GM19035 (cell line): ENCODE results near the gene DBX1.
"Not testable (repeated sequence)": the region's sequence is repeated elsewhere in the genome, so short reads cannot be mapped to it uniquely, and the experiment has no call there.

Experiments
- ATAC-seq: cut with Tn5 transposase; IDR thresholded peaks from one replicate; pipeline ENCODE4 v1.9.1; 2021; ENCODE audit not compliant: unreplicated experiment

Gene DBX1

DNA sequence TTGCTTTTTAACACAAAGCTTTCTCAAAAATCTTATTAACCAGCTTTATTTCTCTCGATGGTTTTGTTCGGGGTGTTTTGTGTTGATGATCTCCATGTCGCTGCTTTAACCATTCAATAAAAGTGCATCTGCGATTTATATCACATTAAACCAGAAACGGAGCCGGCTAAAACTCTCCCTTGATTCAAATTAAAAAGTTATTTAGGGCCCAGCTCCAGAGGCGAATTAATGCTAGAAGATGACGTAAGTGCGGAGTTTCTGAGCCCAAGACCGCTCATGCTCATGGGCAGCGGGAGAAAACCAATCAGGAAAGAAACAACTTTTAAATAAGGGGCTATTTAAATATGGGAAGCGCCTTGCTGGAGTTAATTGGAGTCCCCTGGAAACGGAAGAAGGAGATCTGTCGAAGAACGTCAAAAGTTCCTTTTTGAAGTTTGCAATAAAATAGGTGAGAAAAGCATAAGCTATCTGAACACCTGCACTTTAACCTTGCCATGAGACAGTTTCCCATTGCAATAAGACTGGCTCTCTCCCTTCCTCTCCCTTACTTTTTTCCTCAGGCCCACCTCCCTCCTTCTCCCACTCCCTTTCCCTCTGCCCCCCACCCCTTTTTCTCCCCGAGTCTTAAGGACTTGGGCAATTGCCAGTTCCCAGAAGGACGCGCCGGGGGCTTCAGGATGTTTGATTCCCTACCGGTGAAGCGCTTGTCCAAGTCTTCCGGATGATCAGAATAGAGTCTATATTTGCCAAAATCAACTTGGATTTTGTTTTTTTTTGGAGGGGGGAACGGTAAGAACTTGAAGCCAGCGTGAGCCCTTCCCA, 1.9 kb upstream of the DBX1 start:
- ATAC-seq = no peak

DNA sequence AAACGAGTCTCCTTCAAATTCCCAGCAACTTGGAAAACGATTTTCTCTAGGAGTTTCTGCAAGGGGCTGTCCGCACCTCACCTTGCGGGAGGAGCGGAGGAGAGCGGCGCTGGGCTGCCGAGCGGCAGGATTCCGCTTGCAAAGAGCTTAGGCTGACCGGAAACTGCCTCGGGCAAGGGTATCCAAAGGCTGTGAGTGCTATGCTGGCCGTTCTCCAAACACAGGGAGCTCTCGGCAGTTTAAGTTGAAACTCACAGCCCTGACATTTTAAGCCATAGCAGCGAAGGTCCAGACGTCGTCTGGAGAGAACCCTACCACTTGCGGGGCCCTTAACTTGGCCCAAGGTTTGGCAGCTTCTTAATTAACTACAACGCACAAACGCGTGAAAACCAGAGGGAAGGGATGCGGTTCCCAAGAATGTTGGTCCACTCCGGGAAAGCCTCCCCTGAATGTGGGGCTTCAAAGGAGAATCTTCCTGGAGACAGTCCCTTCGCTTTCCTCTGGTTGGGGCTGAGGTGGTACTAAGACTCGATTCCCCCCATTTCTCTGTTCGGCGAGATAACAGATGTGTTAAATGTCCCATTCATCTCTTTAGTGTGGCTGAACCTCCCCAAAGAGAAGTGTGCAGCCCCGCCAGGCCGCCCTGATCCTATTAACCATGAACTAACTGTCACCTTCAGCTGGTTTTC, 1.1 kb upstream of the DBX1 start:
- no peak for ATAC-seq

DNA sequence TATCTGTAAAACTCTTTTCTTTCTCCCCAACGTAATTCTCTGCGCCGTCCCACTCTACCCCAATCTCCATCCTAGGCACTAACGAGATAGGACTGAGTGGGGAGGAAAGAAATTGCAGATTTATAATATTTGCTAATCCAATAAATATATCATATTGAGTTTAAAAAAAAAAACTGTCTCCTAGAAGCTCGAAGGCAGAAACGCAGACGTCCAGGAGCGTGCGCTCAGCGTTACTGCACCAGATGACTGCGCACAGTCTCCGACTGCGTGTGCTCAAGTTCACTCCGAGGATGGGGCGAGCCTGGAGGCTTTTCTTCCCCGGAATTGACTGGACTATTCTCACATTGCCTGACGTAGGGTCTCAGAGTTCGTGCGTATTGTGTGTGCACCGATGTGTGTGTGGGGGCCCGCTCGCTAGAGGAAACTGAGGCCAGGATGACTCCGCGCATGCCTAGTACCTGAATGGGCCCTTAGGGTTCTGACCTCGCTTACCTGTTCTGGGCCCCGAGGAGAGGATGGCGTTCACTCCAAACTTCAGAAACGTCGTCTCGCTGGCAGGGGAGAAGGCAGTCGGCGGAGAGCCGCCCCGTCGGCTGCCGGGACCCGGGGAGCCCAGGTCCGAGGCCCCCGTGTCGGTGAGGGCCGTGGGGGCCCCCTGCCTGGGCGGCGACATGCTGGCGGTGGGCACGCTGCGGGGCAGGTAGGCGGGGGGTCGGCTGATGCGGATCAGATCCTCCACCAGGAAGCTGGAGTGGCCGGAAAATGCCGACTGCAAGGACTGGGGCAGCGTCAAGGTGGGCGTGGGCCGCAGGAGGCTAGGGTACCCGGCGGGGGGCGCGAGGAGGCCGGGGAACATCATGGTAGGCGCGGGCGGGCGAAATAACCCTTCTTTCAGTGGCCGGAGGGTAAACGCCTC, 551 bp downstream of the DBX1 start:
- no peak for ATAC-seq

DNA sequence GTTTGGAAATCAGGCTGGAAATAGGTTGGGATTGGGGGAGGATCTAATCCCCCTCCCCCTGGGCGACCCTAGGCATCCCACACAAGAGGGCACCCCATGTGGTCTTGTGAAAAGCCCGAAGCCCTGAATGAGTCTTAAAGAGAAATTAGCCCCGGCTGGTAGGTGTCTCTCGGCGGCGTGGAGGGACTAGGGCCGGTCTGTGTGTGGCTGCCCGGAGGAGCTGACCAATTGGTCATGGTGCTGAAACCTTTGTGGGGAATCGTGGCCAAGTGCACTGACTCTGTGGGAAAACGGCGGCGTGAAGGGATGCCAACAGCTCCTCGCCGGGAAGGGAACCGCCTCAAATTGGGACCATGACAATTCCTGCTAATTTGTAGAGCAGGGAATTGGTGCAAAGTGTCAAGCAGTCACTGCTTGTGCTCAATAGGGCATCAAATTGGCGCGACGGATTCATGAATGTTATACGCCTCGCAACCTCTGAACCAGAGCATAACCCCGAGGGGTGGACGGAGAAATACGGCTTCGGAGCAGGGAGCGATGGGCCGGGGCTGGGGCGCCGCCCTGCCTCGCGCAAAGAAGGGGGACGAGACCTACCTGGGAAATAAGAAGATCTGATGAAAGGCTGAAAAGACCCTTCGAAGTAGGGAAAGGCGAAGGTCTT, 1.5 kb downstream of the DBX1 start:
- no peak for ATAC-seq

DNA sequence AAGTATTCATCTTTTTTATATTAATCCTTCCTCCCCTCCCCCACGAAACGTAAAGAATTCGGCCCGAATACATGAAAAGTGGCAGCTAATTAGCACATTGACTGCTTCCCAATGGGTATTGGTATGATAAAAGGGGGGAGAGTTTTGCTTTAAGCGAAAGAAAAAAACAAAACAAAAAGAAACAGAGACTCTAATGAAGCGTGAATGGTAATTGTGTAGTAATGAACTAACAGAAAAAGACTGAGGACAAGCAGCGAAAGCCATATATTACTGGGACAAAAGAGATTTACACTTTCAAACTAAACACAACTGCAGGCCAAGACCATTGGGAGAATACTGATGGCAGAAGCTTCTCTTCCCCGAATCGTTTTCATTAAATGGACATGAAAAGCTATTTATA, 2.5 kb downstream of the DBX1 start:
- ATAC-seq = no peak

DNA sequence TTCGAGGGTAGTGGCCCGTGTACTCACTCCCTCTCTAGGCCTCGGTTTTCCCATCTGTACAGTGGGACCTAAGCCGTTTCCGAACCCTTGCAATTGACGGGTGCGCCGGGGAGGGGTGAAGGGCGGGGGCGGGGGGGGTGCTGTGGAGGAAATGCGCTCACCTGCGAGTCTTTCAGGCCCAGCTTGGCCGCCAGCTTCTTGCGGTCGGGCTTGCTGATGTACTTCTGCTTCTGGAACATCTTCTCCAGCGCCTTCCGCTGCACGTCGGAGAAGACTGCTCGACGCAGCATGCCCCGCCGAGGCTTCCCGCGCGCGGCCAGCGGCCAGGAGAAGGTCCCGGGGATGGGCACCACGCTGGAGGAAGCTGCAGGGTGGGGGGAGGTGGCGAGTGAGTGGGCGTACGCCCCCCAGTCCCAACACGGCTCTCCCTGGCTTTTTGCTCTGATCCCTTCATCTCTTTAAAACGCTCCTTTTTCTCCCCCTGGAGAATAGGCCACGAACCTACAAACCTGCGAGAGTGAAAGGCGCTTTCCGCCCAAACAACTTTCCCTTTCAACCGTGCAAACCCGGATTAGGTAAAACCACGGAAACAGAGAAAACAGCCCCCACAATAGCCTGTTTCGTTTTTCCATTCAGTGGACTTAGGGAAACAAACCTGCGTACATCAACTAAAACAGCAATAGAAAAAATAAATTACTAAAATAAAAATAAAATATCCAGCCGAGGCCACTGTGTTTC, 3.2 kb downstream of the DBX1 start:
- no peak for ATAC-seq

DNA sequence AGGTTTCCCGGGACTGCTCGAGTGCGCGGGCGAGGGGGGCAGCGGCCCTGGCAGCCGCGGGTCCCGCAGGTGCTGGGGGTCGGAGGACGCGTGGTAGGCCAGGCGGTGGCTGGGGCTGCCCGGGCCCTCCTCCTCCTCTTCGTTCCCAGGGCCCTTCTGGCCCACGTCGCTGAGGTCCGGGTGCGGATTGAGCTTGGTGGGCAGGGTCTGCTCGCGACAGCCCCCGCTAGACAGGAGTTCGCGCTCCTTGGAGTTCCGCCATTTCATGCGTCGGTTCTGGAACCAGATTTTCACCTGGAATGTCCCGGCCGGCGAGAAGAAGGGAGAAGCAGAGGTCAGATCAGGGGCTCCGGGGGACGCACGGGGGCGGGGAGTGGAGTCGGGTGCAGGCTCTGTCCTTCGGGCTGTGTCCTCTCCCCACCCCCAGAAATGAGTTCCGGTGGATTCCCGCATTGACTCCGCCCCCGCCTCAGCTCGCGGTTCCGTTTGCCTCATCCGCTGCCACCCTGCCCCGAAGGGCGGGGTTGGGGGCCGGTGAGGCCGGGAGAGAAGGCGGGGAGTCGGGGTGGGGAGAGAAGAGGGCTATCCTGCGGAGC, 3.9 kb downstream of the DBX1 start:
- no peak for ATAC-seq

DNA sequence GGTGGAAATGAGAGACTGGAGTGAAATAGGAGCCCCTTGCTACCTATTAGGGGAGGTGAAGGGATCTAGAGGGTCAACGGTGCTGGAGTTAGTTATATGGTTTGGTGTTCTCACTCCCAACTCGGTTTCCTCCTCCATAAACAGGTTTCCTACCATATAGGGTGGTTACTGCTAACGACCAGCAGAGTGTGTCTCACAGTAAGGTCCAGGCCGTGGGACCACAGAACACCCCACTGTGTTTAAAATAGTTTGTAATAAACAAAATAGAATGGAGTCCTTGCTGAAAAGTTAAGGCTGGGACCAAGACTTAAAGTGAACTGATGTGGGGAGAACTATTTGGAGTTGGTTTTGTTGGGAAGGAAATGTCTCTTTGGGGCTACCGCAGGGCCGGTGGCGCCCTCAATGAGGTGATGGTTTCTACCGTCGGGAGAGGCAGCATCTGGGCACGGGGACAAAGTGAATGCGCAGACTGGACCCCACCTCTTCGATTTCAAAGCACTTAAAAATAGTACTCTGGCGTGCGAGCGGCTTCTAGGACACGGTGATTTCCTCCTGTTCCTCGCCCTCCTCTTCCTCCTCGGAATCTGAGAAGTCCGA, 4.5 kb downstream of the DBX1 start:
- no peak for ATAC-seq

DNA sequence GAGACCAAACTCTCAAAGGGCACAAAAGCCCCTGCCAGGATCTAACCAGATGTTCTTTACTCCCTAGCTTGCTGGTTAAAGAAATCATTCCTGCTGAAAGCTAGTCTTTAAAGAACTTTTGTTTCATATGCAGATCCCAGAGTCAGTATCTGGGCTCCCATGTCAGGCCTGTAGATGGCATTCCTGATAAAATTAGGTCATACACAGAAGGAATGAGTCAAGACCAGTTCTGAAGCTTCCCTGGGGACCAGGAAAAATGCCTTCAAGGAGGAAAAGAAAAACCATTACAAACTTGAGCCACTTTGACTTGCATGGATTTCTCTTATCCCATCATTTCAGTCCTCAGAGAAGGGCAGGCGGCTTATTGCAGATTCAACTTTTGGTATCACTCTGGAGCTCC, 5.9 kb downstream of the DBX1 start:
- no peak for ATAC-seq

DNA sequence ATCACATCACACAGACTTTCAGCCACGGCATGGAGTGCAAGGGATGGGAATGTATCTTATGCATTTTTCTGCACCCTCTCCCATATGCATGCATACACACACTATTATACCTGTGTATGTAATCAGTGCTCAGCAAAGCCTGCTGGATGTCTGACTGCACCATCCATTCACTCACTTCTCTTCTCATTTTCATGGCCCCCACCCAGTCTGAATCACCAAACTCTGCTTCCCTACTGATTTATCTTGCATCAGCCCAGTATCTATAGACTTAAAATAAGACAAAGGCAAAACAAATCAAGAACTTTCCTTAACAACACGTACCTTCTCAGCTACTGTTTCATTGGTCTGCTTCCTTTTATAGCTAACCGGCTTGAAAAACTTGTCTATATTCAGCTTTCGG, 21.6 kb downstream of the DBX1 start:
- no peak for ATAC-seq

DNA sequence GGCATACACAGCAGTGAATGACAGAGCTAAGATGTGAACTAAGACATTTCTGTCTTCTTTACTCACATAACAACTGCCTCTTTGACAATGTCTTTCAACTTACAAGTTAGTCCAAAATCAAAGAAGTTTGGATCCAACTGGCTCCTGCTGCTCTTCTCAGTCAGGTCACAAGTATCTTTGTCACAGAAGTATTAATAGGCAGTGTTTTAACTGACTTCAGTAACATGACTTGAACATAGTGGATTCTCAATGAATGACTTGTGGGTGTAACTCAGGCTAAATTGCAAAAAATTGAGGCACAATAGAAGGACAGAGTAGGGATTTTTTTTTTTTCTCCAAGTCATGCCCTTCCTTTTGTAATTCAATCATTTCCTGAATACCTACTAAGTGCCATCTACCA, 22.6 kb downstream of the DBX1 start:
- ATAC-seq = no peak

DNA sequence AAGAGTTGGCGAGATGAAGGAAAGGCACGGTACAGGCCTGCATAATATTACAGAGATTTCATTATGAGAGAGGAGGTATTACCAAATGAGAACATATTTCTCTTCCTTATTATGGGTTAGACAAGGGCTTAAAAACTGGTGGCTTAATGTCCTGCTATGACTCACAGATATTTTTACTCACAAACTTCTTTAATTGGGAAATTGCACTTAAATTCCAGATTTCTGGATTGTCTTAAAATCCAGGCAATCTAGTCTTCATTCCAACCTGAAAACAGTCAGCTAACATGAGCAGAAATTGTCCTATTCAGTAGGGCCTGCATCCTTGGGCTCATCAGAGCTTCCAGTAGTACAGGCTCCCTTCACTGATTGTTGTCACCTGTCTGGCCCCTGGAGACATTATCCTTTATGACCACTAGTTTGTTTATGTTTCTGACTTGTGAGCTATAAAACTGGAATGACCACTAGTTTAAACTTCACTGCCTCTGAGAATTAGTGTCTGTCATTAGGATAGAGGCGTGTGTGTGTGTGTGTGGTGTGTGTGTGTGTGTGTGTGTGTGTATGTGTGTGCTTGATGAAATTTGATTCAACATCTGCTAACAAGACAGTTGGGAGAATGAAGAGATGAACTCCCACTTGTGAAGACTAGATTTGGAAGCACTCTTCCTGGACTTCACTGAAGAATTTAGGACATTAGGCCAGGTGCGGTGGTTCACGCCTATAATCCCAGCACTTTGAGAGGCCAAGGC, 25.1 kb downstream of the DBX1 start:
- no peak for ATAC-seq

DNA sequence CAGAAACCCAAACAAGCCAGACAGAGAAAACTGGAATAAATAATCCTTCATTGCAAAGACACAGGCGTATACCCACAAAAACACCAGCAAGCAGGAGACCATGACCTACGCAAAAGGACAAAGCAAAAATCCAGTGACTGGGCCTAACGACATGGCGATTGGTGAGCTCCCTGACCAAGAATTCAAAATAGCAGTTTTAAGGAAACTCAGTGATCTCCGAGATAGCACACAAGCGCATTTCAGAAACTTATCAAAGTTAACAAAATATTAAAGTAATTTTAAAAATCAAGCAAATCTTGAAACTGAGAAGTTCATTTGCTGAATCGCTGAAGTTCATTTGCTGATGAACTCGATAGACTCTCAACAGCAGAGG, 27.6 kb downstream of the DBX1 start:
- no peak for ATAC-seq

DNA sequence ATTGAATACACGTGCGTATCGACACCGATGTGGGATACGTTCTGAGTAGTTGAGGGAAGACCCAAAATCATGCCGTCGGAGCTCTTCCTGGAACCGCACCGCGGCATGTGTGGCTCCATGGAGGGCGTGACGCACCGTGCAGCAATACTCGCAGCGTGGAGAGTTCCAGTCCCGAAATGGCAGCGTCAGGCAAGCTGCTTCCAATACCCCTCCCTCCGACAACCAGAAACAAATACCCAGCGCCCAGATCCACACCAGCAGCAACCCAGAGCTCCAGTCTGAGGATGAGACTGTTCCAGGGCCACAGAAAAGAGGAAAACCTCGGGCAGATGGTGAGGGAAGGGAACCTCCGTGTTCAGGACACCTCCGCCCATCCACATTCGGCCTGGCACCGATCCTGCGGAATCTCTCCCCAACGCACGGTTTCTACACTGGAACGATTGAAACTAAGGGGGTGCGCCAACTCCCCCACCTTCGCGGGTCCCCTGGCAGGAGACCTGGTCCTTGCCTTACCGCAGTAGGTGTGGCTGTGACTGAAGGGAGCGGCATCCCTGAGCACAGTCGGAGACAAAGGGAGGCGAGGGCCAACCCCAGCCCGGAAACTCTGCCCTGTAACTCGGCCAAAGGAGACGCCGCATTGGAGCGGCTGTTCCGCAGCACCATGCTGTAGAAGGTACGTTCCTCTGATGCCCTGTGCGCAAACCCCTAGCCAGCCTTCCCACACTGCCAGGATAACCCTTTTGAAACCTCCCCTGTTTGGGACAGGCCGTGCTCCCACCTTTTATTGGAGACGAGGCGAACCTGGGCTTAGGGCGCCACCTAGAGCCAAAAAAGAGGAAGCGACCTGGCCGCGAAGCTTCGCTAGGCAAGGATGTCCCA, 28.2 kb downstream of the DBX1 start:
- ATAC-seq = no peak

DNA sequence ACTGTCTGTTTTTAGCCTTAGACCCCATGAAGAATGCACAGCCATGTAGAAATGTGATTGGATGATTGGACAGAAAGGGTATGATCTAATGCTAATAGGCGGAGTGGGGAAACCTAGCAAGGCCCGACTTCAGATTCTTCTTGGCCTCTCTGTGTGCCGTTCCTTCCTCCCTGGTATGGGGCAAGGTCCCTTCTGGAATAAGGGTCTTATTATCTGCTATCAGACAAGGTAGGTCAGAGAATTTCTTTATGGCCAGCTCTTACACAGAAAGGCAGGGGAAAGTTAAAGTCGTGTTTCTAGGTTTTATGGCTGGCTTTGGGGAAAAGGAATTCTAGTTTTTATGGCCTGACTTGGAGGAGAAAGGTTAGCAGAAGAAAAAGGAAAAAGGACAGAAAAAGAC, 30.6 kb downstream of the DBX1 start:
- no peak for ATAC-seq

DNA sequence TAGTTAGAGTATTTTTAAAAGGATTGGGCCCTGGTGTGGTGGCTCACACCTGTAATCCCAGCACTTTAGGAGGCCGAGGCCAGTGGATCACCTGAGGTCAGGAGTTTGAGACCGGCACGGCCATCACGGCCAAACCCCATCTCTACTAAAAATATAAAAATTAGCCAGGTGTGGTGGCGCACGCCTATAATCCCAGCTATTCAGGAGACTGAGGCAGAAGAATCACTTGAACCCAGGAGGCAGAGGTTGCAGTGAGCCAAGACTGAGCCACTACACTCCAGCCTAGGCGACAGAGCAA, 31.8 kb downstream of the DBX1 start:
- ATAC-seq = not testable (repeated sequence)

DNA sequence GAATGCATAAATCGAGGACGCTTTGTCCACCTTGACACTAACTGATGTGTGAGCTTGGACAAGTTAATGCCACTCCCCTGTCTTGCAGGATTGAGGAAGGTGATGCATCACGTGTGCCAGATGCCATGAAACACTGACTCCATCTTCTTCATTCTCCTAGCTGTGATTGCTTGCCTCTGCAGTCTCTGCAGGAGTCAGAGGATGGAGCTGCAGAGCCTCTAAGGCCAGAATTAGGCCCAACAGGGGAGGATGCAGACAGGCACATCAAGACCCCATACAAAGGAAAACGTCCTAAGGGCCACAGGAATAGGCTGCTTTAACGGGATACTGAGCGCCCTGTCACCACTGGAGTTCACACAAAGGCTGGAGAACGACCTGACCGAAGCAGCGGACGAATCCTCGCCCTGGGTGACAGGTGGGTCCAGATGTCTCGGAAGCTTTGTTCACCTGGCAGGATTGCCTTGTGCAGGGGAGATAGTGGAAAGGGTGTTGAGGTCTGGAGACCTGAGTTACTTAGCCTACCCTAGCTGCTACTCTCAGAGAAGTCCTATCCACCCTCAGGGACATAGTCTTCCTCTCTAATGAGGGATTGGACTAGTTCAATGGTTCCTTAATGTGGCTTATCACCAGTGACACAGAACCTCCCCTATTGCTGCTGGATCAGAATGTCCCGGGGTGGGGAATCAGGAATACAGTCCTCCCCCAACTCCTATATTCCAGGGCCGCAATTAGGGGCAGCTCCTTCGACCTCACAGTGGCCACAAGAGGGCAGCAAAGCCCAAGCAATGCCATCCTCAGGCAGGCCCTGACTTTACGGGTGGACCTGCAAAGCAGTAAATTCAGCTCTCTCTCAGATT, 32.4 kb downstream of the DBX1 start:
- ATAC-seq = peak; percentile 79
